A673 (cell line): ENCODE data around the gene ULK1.

Experiments
- EZH2 ChIP-seq: fragments of 200-600 bp; sonication (generic); IDR thresholded peaks from 2 replicates; pipeline ENCODE4 v1.6.1; 2017; ENCODE audit warnings: borderline replicate concordance, low read depth, mild to moderate bottlenecking, mixed read lengths, antibody characterized with exemption, low read length; ENCODE audit not compliant: poor library complexity, severe bottlenecking
- TF ChIP-seq, protein P1 (sequence below): fragments of 300-800, 200-600 bp; sonication (generic); conservative IDR thresholded peaks from 2 replicates; pipeline ENCODE4 v1.5.1; 2017; ENCODE audit warnings: low read depth, mild to moderate bottlenecking, antibody characterized with exemption, low read length, moderate library complexity, mixed read lengths

DNA sequence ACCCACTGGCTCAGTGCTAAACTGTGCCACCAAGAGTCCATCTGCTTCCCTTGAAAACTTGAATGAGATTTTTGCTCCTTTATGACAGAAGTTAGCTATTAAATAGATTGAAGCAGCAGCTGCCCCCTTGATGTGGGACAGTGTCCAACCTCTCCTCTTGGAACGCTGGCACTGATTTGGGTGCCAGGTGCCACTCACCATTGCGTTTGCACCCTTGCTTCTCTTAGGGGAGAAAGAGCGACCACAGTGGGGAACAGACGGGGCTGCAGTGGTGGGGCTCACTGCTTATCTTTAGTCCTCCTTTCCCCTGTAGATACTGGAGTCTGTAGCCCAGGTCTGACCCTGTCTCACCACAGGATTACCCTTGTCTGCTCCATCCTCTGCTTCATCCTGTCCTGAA lies 64.7 kb downstream of the ULK1 start:
- TF ChIP-seq, protein P1, sequence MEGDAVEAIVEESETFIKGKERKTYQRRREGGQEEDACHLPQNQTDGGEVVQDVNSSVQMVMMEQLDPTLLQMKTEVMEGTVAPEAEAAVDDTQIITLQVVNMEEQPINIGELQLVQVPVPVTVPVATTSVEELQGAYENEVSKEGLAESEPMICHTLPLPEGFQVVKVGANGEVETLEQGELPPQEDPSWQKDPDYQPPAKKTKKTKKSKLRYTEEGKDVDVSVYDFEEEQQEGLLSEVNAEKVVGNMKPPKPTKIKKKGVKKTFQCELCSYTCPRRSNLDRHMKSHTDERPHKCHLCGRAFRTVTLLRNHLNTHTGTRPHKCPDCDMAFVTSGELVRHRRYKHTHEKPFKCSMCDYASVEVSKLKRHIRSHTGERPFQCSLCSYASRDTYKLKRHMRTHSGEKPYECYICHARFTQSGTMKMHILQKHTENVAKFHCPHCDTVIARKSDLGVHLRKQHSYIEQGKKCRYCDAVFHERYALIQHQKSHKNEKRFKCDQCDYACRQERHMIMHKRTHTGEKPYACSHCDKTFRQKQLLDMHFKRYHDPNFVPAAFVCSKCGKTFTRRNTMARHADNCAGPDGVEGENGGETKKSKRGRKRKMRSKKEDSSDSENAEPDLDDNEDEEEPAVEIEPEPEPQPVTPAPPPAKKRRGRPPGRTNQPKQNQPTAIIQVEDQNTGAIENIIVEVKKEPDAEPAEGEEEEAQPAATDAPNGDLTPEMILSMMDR = no peak
- TF ChIP-seq EZH2 = no peak
